ENCODE measurements around the gene GRK2.

GRCh38 chr11:67264260-67264659 lies 2.0 kb upstream of the GRK2 start:
- TF ChIP-seq CTCF (IDR thresholded peaks at IDR 0.05): no peak
- TF ChIP-seq EZH2 (IDR thresholded peaks at IDR 0.05): no peak
- no peak for TF ChIP-seq EZH2phosphoT487 (IDR thresholded peaks at IDR 0.05)

Measured in neural progenitor cell (in vitro differentiated cells).